Nephron (organoid): ENCODE results near the gene SLC44A5.
A peak's percentile ranks its signal among the peaks of the same experiment; 100 is the strongest.

Experiments
- H3K27ac Mint-ChIP-seq, 3 experiments: 2 replicates each; pipeline ENCODE4 v1.8.0; 2020; ENCODE audit warnings: mixed read lengths in 3 of 3, mild to moderate bottlenecking in 2 of 3, moderate library complexity in 1 of 3
- H3K27me3 Mint-ChIP-seq: 2 replicates; pipeline ENCODE4 v1.8.0; 2021; ENCODE audit warnings: low read depth, mild to moderate bottlenecking, moderate library complexity, mixed read lengths
- H3K36me3 Mint-ChIP-seq: 2 replicates; pipeline ENCODE4 v1.8.0; 2020; ENCODE audit warnings: low read depth, mixed read lengths
- H3K4me1 Mint-ChIP-seq: 2 replicates; pipeline ENCODE4 v1.8.0; 2020; ENCODE audit warnings: mixed read lengths
- H3K4me3 Mint-ChIP-seq, 3 experiments: 2 replicates each; pipeline ENCODE4 v1.8.0; 2020; ENCODE audit warnings: mild to moderate bottlenecking in 3 of 3, mixed read lengths in 3 of 3, moderate library complexity in 2 of 3
- H3K9me3 Mint-ChIP-seq: 2 replicates; pipeline ENCODE4 v1.8.0; 2020; ENCODE audit warnings: mixed read lengths
- CTCF ChIP-seq, 3 experiments: fragments of 200-600 bp; sonication (generic); IDR thresholded peaks; one replicate each; pipeline ENCODE4 v1.5.0; 2021; ENCODE audit warnings: antibody characterized with exemption in 3 of 3; ENCODE audit not compliant: unreplicated experiment in 3 of 3

The SLC44A5 gene

GRCh38 chr1:75475696-75476095 lies 135.2 kb downstream of the SLC44A5 start:
- no peaks in the 10 kb centered on the region for H3K27me3 Mint-ChIP-seq
- H3K4me3 Mint-ChIP-seq = no peak overlapping the region
- H3K9me3 Mint-ChIP-seq = peaks cover 6% of the 10 kb centered on the region
- H3K4me1 Mint-ChIP-seq = no peaks in the 10 kb centered on the region
- TF ChIP-seq CTCF (IDR thresholded peaks at IDR 0.05; ENCODE audit: unreplicated experiment in 3 of 3) = no peak
- H3K36me3 Mint-ChIP-seq = no peaks in the 10 kb centered on the region
- no peak overlapping the region for H3K27ac Mint-ChIP-seq

GRCh38 chr1:75472971-75473603 lies 137.8 kb downstream of the SLC44A5 start:
- Mint-ChIP-seq H3K4me3 (no peak overlapping the region), H3K27me3 (no peaks in the 10 kb centered on the region), H3K36me3 (no peaks in the 10 kb centered on the region), H3K9me3 (peaks cover 9% of the 10 kb centered on the region), H3K27ac (peak overlapping the region in 1 of 3 experiments; percentile 9), H3K4me1 (no peaks in the 10 kb centered on the region)
- TF ChIP-seq CTCF (IDR thresholded peaks at IDR 0.05; ENCODE audit: unreplicated experiment in 3 of 3) = no peak

- Mint-ChIP-seq H3K9me3 (peaks cover 9% of the 10 kb centered on the region), H3K27ac (peak overlapping the region in 1 of 3 experiments; percentile 9), H3K36me3 (no peaks in the 10 kb centered on the region), H3K4me3 (no peak overlapping the region), H3K4me1 (no peaks in the 10 kb centered on the region), H3K27me3 (no peaks in the 10 kb centered on the region)
- no peak for TF ChIP-seq CTCF (IDR thresholded peaks at IDR 0.05; ENCODE audit: unreplicated experiment in 3 of 3)
Observed at GRCh38 chr1:75472089-75472970, 138.6 kb downstream of the SLC44A5 start.

GRCh38 chr1:75471252-75471651 lies 139.7 kb downstream of the SLC44A5 start:
- Mint-ChIP-seq H3K9me3 (peaks cover 5% of the 10 kb centered on the region), H3K4me1 (no peaks in the 10 kb centered on the region), H3K27me3 (no peaks in the 10 kb centered on the region), H3K36me3 (no peaks in the 10 kb centered on the region), H3K4me3 (no peak overlapping the region), H3K27ac (peak overlapping the region; percentile 11 to 83 (median 62))
- TF ChIP-seq CTCF (IDR thresholded peaks at IDR 0.05; ENCODE audit: unreplicated experiment in 3 of 3) = no peak

GRCh38 chr1:75470448-75470847 lies 140.5 kb downstream of the SLC44A5 start:
- H3K9me3 Mint-ChIP-seq = peaks cover 5% of the 10 kb centered on the region
- peak overlapping the region in 2 of 3 experiments; percentile 81 to 83 for H3K27ac Mint-ChIP-seq
- no peaks in the 10 kb centered on the region for H3K27me3 Mint-ChIP-seq
- no peak overlapping the region for H3K4me3 Mint-ChIP-seq
- TF ChIP-seq CTCF (IDR thresholded peaks at IDR 0.05; ENCODE audit: unreplicated experiment in 3 of 3) = no peak
- H3K4me1 Mint-ChIP-seq = no peaks in the 10 kb centered on the region
- H3K36me3 Mint-ChIP-seq = no peaks in the 10 kb centered on the region
